Stimulated activated CD8-positive, alpha-beta memory T cell treated with anti-CD3 and anti-CD28 coated beads, Interleukin-4, amount 100 ng/mL, for 24 hours (primary cell): ENCODE results near the gene NBPF12.
"Not testable (repeated sequence)": the region's sequence is repeated elsewhere in the genome, so short reads cannot be mapped to it uniquely, and the experiment has no call there.

Source experiments
- DNase-seq: peaks from one replicate; pipeline ENCODE4 v3.0.0-alpha.2; 2020; ENCODE audit warnings: low read depth

Gene NBPF12

DNA sequence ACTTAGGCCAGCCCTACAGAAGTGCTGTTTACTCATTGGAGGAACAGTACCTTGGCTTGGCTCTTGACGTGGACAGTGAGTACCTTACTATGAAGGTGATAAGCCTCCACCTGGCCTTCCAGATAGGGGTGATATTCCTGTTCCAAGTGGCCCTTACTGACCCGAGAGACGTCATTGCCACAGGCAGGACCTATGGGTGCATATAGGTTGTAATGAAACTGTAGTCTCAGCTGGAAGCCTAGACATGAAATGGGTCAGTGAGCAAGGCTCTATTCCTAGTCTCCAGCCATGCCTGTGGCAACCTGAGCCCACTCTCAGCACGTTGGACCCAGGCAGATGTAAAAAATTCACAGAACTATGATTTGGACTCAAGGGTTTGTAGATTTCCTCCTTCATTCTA is 48.3 kb downstream of the NBPF12 start:
- not testable (repeated sequence) for DNase-seq

DNA sequence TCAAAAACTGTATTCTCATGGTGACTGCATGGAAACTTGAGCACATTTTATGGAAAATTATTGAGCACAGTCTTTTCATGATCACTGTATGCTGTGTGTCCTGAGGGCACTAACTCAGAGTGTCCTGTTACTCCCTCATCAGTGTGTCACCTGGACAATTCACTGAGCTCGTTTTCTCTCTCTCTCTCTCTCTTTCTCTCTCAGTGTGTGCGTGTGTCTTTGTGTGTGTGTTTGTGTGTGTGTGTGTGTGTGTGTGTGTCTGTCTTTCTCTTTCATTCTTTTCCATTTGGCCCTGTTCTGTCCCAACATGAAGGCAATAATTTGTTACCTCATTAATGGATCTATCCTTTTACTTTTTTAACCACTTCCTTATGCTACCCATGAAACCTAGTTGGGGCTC is 49.4 kb downstream of the NBPF12 start:
- DNase-seq = not testable (repeated sequence)

DNA sequence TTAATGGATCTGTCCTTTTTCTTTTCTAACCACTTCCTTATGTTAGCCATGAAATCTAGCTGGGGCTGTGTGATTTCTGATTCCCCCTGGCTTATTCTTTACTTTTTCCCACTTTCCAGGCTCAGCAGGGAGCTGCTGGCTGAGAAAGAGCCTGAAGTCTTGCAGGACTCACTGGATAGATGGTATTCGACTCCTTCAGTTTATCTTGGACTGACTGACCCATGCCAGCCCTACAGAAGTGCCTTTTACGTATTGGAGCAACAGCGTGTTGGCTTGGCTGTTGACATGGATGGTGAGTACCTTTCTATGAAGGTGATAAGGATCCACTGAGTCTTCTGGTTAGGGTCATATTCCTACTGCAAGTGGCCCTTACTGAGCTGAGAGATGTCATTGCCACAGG is 51.3 kb downstream of the NBPF12 start:
- DNase-seq = not testable (repeated sequence)

DNA sequence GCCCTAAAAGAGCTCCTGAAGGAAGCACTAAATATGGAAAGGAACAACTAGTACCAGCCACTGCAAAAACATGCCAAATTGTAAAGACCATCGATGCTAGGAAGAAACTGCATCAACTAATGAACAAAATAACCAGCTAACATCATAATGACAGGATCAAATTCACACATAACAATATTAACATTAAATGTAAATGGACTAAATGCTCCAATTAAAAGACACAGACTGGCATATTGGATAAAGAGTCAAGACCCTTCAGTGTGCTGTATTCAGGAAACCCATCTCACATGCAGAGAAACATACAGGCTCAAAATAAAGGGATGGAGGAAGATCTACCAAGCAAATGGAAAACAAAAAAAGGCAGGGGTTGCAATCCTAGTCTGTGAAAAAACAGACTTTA is 70.4 kb downstream of the NBPF12 start:
- not testable (repeated sequence) for DNase-seq

DNA sequence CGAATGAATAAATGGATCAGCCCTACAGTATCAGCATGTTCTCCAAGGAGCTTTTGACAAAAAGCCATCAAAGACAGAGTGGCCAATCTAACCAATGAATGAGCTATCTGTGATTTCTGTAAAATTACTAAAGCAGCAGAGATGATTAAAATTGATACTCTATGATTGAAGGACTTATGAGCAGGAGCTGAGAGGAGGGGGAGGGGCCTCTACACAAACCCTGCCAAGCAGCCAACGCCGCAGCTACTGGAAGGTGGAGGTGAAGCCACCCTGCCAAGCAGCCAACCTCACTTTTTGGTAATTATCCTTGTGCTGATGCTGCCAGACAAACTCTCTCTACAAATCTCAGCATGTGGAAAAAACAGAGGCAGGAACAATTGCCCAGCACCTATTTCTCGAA is 88.9 kb downstream of the NBPF12 start:
- not testable (repeated sequence) for DNase-seq

DNA sequence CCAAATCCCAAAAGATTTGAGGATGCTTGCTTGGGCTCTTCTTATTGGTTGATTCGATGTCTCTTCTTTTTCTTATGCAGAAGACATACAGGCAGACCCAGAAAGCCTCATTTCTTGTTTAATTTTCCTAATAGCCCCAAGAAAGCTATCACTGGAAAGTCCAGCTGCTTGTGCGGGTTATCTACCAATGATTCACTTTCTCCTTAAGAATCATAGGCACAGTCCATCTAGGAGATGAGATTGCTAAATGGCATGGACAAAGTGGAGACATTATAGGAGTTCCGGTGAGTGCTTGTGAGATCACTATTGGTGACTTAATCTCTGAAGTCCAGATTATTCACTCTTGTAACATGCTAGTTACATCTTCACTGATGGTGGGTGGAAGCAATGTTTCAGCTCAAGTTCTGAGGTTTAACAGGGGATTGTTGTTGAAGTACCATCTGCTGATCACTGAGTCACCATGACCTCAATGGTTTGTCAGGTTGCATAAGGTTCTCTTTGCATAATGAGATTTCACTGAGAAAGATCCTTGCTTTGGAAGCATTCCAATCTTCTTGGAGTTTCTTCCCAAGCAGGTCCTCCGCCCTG is 92.0 kb downstream of the NBPF12 start:
- DNase-seq = not testable (repeated sequence)

DNA sequence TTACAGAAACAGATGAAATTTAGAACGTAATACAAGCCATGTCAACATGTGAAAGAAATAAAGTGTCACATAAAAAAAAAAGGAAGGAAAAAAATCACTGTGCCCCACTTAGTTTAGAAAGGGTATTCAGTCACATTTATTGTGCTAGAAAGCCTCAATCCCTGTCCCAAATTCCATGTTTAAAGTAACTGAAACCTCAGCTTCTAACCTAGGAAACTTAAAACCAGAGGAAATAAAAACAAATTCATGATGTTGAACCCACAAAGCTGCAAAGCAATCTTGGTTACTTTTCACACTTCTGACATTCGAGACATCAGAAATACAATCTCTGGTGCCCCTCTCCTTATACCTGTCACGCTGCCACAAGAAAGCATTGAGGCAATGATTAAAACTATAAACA is 101.8 kb downstream of the NBPF12 start:
- no peak for DNase-seq

DNA sequence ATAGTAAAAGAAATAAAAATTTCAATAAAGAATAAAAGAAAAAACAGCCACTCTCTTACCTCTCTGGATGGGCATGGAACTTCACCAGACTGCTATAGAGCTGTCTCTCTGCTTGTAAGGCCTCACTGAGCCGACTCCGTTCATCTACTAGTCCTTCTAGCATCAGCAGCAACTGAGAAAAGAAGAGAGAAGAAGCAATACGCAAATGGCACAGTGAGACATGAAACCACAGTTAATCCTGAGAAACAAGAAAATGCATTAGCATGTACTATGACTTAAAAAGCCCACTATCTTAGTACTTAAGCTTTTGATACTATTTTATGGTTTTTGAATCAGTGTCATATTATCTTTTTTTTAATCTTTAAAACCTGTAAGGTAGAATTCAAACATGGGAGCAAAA is 104.8 kb downstream of the NBPF12 start:
- not testable (repeated sequence) for DNase-seq

DNA sequence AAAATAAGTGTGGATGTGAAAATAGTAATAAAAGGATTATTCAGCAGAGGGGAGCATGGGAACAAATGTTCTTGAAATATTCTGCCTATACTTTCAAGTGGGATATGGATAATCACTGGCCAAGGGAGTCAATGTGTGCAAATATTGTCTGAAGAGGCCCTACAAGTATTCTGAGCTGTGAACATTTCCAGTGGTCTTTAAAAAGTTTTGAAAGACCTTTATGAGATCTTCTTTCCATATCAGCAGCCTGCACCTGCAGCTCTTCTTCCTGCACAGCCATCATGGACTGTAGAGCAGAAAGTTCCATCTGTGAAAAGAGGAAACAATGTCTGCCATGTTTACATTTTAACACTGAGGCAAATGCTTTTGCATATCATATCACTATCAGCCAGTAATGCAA is 106.4 kb downstream of the NBPF12 start:
- DNase-seq = not testable (repeated sequence)
